K562 (cell line): ENCODE measurements around the gene TMEM25. TPM values are rescaled to one million over a fixed set of nuclear protein-coding genes. Genes with fewer than 3 reads are reported as not detected.

Source experiments
- KDM4B ChIP-seq, 2 experiments: fragments of 450-650 bp in 1 of 2; sonication (generic) in 1 of 2; IDR thresholded peaks; 2 replicates each; pipeline ENCODE4 v1.6.1; 2016 to 2017; ENCODE audit warnings: borderline replicate concordance in 2 of 2, antibody characterized with exemption in 1 of 2, low read depth in 1 of 2, mild to moderate bottlenecking in 1 of 2
- POLR2AphosphoS2 ChIP-seq: IDR thresholded peaks from 2 replicates; pipeline ENCODE4 v1.6.1; 2012; ENCODE audit warnings: low read length, improper control_type of control experiment
- RNF2 ChIP-seq: sonication (generic); IDR thresholded peaks from 2 replicates; pipeline ENCODE4 v1.6.1; 2016
- SMARCA5 ChIP-seq: fragments of 450-650 bp; IDR thresholded peaks from 2 replicates; pipeline ENCODE4 v1.6.1; 2016
- ZFP30 ChIP-seq: fragments of 250-450 bp; sonication (Bioruptor Pico); IDR thresholded peaks from 2 replicates; pipeline ENCODE4 v1.8.0; 2022; ENCODE audit warnings: moderate library complexity, mild to moderate bottlenecking, inconsistent platforms, borderline replicate concordance
- ZFP36 ChIP-seq: fragments of 150-350 bp; IDR thresholded peaks from 2 replicates; pipeline ENCODE4 v1.6.1; 2018; ENCODE audit warnings: low read length, low read depth; ENCODE audit not compliant: partially characterized antibody
- polyA plus RNA-seq, 8 experiments: library from polyadenylated mRNA; depleted of rRNA in 4 of 8; stranded (reverse) in 5 of 8; unstranded in 3 of 8; fragments of >200 nt; fragmentation: Nextera tagmentation in 2 of 8; fragmentation: Illumina TruSeq in 1 of 8; extraction: Ambion mirVana in 2 of 8; extraction: Trizol in 1 of 8; gene quantifications; 2 replicates each; pipeline versions ENCODE4 v1.2.1 to v1.2.3, GENCODE V29; 2011 to 2014; ENCODE audit warnings: inconsistent platforms in 1 of 8, missing spikeins in 1 of 8
- total RNA-seq, 7 experiments: library from RNA; depleted of rRNA in 6 of 7; stranded (reverse); fragments of >200 nt in 6 of 7; fragmentation: Illumina TruSeq in 2 of 7; extraction: Trizol in 2 of 7; gene quantifications; 2 replicates each; pipeline versions ENCODE4 v1.2.1 to v1.2.3, GENCODE V29; 2011 to 2021; ENCODE audit warnings: low replicate concordance in 1 of 7
- TF ChIP-seq, protein P1 (sequence below): fragments of 450-650 bp; IDR thresholded peaks from 2 replicates; pipeline ENCODE4 v1.6.1; 2016; ENCODE audit warnings: mild to moderate bottlenecking, moderate library complexity
- TF ChIP-seq, protein P2 (sequence below): fragments of 450-650 bp; formaldehyde crosslinking; IDR thresholded peaks from 2 replicates; pipeline ENCODE4 v1.4.0; 2020; ENCODE audit warnings: mild to moderate bottlenecking
- TF ChIP-seq, protein P3 (sequence below): fragments of 450-650 bp; IDR thresholded peaks from 2 replicates; pipeline ENCODE4 v1.6.1; 2016; ENCODE audit warnings: borderline replicate concordance
- TF ChIP-seq, protein P4 (sequence below), 2 experiments: fragments of 450-650 bp in 1 of 2; sonication (generic) in 1 of 2; formaldehyde crosslinking in 1 of 2; IDR thresholded peaks in 1 of 2; conservative IDR thresholded peaks in 1 of 2; 2 replicates each; pipeline versions ENCODE4 v1.6.1 to v1.8.1; 2016 to 2023; ENCODE audit warnings: mild to moderate bottlenecking in 2 of 2, moderate library complexity in 2 of 2, inconsistent platforms in 1 of 2, missing genetic modification reagents in 1 of 2

TMEM25 gene
- total and polyA plus RNA-seq, 9 of the 15 experiments (the other 6 are each of a cell fraction or from before 2014, with no cell fraction given), result 0.34 to 3.8 (median 2.0) TPM

DNA sequence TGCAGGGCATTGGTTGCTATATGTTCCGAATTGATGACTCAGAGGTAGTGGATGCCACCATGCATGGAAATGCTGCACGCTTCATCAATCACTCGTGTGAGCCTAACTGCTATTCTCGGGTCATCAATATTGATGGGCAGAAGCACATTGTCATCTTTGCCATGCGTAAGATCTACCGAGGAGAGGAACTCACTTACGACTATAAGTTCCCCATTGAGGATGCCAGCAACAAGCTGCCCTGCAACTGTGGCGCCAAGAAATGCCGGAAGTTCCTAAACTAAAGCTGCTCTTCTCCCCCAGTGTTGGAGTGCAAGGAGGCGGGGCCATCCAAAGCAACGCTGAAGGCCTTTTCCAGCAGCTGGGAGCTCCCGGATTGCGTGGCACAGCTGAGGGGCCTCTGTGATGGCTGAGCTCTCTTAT lies 9.1 kb upstream of the TMEM25 start (continued):
- TF ChIP-seq, protein P1, sequence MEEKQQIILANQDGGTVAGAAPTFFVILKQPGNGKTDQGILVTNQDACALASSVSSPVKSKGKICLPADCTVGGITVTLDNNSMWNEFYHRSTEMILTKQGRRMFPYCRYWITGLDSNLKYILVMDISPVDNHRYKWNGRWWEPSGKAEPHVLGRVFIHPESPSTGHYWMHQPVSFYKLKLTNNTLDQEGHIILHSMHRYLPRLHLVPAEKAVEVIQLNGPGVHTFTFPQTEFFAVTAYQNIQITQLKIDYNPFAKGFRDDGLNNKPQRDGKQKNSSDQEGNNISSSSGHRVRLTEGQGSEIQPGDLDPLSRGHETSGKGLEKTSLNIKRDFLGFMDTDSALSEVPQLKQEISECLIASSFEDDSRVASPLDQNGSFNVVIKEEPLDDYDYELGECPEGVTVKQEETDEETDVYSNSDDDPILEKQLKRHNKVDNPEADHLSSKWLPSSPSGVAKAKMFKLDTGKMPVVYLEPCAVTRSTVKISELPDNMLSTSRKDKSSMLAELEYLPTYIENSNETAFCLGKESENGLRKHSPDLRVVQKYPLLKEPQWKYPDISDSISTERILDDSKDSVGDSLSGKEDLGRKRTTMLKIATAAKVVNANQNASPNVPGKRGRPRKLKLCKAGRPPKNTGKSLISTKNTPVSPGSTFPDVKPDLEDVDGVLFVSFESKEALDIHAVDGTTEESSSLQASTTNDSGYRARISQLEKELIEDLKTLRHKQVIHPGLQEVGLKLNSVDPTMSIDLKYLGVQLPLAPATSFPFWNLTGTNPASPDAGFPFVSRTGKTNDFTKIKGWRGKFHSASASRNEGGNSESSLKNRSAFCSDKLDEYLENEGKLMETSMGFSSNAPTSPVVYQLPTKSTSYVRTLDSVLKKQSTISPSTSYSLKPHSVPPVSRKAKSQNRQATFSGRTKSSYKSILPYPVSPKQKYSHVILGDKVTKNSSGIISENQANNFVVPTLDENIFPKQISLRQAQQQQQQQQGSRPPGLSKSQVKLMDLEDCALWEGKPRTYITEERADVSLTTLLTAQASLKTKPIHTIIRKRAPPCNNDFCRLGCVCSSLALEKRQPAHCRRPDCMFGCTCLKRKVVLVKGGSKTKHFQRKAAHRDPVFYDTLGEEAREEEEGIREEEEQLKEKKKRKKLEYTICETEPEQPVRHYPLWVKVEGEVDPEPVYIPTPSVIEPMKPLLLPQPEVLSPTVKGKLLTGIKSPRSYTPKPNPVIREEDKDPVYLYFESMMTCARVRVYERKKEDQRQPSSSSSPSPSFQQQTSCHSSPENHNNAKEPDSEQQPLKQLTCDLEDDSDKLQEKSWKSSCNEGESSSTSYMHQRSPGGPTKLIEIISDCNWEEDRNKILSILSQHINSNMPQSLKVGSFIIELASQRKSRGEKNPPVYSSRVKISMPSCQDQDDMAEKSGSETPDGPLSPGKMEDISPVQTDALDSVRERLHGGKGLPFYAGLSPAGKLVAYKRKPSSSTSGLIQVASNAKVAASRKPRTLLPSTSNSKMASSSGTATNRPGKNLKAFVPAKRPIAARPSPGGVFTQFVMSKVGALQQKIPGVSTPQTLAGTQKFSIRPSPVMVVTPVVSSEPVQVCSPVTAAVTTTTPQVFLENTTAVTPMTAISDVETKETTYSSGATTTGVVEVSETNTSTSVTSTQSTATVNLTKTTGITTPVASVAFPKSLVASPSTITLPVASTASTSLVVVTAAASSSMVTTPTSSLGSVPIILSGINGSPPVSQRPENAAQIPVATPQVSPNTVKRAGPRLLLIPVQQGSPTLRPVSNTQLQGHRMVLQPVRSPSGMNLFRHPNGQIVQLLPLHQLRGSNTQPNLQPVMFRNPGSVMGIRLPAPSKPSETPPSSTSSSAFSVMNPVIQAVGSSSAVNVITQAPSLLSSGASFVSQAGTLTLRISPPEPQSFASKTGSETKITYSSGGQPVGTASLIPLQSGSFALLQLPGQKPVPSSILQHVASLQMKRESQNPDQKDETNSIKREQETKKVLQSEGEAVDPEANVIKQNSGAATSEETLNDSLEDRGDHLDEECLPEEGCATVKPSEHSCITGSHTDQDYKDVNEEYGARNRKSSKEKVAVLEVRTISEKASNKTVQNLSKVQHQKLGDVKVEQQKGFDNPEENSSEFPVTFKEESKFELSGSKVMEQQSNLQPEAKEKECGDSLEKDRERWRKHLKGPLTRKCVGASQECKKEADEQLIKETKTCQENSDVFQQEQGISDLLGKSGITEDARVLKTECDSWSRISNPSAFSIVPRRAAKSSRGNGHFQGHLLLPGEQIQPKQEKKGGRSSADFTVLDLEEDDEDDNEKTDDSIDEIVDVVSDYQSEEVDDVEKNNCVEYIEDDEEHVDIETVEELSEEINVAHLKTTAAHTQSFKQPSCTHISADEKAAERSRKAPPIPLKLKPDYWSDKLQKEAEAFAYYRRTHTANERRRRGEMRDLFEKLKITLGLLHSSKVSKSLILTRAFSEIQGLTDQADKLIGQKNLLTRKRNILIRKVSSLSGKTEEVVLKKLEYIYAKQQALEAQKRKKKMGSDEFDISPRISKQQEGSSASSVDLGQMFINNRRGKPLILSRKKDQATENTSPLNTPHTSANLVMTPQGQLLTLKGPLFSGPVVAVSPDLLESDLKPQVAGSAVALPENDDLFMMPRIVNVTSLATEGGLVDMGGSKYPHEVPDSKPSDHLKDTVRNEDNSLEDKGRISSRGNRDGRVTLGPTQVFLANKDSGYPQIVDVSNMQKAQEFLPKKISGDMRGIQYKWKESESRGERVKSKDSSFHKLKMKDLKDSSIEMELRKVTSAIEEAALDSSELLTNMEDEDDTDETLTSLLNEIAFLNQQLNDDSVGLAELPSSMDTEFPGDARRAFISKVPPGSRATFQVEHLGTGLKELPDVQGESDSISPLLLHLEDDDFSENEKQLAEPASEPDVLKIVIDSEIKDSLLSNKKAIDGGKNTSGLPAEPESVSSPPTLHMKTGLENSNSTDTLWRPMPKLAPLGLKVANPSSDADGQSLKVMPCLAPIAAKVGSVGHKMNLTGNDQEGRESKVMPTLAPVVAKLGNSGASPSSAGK, result no peak
- TF ChIP-seq SMARCA5, result no peak
- TF ChIP-seq RNF2, result no peak
- TF ChIP-seq ZFP36, result no peak
- TF ChIP-seq KDM4B (IDR thresholded peaks at IDR 0.05; ENCODE audit: borderline replicate concordance in 2 of 2, low read depth in 1 of 2), result no peak
- TF ChIP-seq, protein P2, sequence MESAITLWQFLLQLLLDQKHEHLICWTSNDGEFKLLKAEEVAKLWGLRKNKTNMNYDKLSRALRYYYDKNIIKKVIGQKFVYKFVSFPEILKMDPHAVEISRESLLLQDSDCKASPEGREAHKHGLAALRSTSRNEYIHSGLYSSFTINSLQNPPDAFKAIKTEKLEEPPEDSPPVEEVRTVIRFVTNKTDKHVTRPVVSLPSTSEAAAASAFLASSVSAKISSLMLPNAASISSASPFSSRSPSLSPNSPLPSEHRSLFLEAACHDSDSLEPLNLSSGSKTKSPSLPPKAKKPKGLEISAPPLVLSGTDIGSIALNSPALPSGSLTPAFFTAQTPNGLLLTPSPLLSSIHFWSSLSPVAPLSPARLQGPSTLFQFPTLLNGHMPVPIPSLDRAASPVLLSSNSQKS, result no peak
- TF ChIP-seq, protein P3, sequence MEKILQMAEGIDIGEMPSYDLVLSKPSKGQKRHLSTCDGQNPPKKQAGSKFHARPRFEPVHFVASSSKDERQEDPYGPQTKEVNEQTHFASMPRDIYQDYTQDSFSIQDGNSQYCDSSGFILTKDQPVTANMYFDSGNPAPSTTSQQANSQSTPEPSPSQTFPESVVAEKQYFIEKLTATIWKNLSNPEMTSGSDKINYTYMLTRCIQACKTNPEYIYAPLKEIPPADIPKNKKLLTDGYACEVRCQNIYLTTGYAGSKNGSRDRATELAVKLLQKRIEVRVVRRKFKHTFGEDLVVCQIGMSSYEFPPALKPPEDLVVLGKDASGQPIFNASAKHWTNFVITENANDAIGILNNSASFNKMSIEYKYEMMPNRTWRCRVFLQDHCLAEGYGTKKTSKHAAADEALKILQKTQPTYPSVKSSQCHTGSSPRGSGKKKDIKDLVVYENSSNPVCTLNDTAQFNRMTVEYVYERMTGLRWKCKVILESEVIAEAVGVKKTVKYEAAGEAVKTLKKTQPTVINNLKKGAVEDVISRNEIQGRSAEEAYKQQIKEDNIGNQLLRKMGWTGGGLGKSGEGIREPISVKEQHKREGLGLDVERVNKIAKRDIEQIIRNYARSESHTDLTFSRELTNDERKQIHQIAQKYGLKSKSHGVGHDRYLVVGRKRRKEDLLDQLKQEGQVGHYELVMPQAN, result no peak
- TF ChIP-seq POLR2AphosphoS2, result no peak
- no peak for TF ChIP-seq ZFP30 (CRISPR knock-in tag)
- TF ChIP-seq, protein P4, sequence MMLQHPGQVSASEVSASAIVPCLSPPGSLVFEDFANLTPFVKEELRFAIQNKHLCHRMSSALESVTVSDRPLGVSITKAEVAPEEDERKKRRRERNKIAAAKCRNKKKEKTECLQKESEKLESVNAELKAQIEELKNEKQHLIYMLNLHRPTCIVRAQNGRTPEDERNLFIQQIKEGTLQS (IDR thresholded peaks at IDR 0.05), result no peak
- TF ChIP-seq, protein P4 (CRISPR knock-in tag; conservative IDR thresholded peaks at IDR 0.05), result no peak
